ENCODE measurements around the gene SLC4A5. TPM values are rescaled to one million over a fixed set of nuclear protein-coding genes. Genes with fewer than 3 reads are reported as not detected.
A peak's percentile ranks its signal among the peaks of the same experiment; 100 is the strongest.

SLC4A5 gene
- total RNA-seq, 1 donor from 2014 or later: under 0.01 TPM

DNA sequence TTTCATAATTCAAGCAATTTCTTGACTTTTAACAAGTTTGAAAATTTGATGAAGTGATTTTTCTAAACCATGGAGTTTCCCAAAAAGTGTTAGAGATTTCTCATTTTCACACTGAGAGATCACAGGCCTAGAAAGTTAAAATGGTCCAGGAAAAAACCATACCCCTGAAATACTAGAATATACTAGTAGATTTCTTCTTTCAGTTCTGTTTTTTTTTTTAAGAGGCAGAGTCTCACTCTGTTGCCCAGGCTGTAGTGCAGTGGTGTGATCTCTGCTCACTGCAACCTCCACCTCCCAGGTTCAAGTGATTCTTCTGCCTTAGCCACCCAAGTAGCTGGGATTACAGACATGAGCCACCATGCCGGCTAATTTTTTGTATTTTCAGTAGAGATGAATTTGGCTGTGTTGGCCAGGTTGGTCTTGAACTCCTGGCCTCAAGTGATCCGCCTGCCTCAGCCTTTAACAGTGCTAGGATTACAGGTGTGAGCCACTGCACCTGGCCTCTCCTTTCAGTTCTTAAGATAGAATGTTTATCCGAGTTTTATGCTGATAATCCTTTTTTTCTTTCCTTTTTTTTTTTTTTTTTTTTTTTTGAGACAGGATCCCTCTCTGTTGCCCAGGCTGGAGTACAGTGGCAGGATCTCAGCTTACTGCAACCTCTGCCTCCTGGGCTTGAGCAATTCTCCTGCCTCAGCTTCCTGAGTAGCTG, 130.4 kb downstream of the SLC4A5 start:
- TF ChIP-seq CTCF (conservative IDR thresholded peaks at IDR 0.05; ENCODE audit: low read depth, low read length): no peak
- no peak for DNase-seq (ENCODE audit: low read depth)
- no peak overlapping the region for H3K4me3 ChIP-seq (ENCODE audit: low read depth, low read length)

DNA sequence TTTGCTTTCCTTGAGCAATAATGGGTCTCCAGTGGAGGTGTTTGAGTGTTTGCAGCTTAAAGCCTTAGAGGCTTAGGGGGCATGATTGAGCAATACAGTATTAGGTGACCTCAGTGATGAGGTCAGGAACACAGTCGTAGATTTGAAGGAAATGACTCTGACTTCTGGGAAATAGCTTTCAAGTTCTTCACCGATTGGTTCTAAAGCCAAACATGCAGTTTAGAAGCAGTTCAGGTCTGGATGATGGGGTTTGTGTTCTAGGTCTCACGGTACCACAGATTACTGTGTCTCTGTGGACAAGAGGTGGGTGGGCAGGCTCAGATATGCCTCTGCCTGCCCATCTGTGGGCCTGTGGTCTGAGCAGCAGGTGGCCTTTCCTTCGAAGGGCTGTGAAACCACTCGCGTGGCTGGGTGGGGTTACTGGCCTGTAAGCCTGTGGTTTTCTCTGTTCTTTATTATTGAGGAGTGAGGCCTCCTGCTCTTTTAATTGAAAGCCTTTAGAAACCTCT, 137.0 kb downstream of the SLC4A5 start:
- DNase-seq (ENCODE audit: low read depth): peak; percentile 37
- TF ChIP-seq CTCF (conservative IDR thresholded peaks at IDR 0.05; ENCODE audit: low read depth, low read length): no peak
- no peak overlapping the region for H3K4me3 ChIP-seq (ENCODE audit: low read depth, low read length)

GRCh38 chr2:74205596-74205995, 137.6 kb downstream of the SLC4A5 start:
- DNase-seq (ENCODE audit: low read depth): no peak
- H3K4me3 ChIP-seq (ENCODE audit: low read depth, low read length): no peak overlapping the region
- TF ChIP-seq CTCF (conservative IDR thresholded peaks at IDR 0.05; ENCODE audit: low read depth, low read length): no peak

- no peak for TF ChIP-seq CTCF (conservative IDR thresholded peaks at IDR 0.05; ENCODE audit: low read depth, low read length)
- DNase-seq (ENCODE audit: low read depth): no peak
These were observed 138.1 kb downstream of the SLC4A5 start for GRCh38 chr2:74205113-74205512.

GRCh38 chr2:74204436-74204835, 138.8 kb downstream of the SLC4A5 start:
- no peak for TF ChIP-seq CTCF (conservative IDR thresholded peaks at IDR 0.05; ENCODE audit: low read depth, low read length)
- no peak for DNase-seq (ENCODE audit: low read depth)
- H3K4me3 ChIP-seq (ENCODE audit: low read depth, low read length): no peak overlapping the region

More at GRCh38 chr2:74205113-74205512, 138.1 kb downstream of the SLC4A5 start:
- H3K4me3 ChIP-seq (ENCODE audit: low read depth, low read length): no peak overlapping the region

- TF ChIP-seq CTCF (conservative IDR thresholded peaks at IDR 0.05; ENCODE audit: low read depth, low read length): no peak
- no peak for DNase-seq (ENCODE audit: low read depth)
- H3K4me3 ChIP-seq (ENCODE audit: low read depth, low read length): no peak overlapping the region
These were observed 141.6 kb downstream of the SLC4A5 start for GRCh38 chr2:74201596-74201995.

DNA sequence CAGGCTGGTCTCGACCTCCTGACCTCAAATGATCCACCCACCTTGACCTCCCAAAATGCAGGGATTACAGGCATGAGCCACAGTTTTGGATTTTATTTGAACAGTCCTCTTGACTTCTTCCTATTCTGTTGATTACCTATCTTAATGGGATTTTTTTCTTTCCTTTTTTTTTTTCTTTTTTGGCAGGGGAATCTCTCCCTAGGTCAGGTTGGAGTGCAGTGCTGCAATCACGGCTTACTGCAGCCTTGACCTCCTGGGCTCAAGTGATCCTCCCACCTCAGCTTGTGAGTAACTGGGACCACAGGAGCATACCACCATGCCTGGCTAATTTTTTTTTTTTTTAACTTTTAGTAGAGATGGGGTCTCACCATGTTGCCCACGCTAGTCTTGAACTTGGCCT, 142.0 kb downstream of the SLC4A5 start:
- H3K4me3 ChIP-seq (ENCODE audit: low read depth, low read length): no peak overlapping the region
- no peak for TF ChIP-seq CTCF (conservative IDR thresholded peaks at IDR 0.05; ENCODE audit: low read depth, low read length)

More for the DNA sequence above, 142.0 kb downstream of the SLC4A5 start:
- no peak for DNase-seq (ENCODE audit: low read depth)
